GM18868 (cell line): ENCODE data around the gene RRAS2.
"Not testable (repeated sequence)": the region's sequence is repeated elsewhere in the genome, so short reads cannot be mapped to it uniquely, and the experiment has no call there.

Experiments
- ATAC-seq: cut with Tn5 transposase; IDR thresholded peaks from one replicate; pipeline ENCODE4 v1.9.1; 2021; ENCODE audit warnings: mild to moderate bottlenecking, moderate library complexity; ENCODE audit not compliant: unreplicated experiment

The RRAS2 gene

GRCh38 chr11:14372011-14372410 is 13.0 kb upstream of the RRAS2 start:
- ATAC-seq = no peak

GRCh38 chr11:14371249-14371648 is 12.3 kb upstream of the RRAS2 start:
- ATAC-seq = no peak

- peak; percentile 66 for ATAC-seq
These were observed 11.5 kb upstream of the RRAS2 start for GRCh38 chr11:14370496-14370895.

- ATAC-seq = no peak
These were observed 10.6 kb upstream of the RRAS2 start for GRCh38 chr11:14369598-14369997.

GRCh38 chr11:14366936-14367335 is 8.0 kb upstream of the RRAS2 start:
- no peak for ATAC-seq

GRCh38 chr11:14364322-14364721 is 5.3 kb upstream of the RRAS2 start:
- no peak for ATAC-seq

- ATAC-seq = no peak
These were observed 3.6 kb upstream of the RRAS2 start for GRCh38 chr11:14362611-14363010.

- ATAC-seq = no peak
These were observed 3.0 kb upstream of the RRAS2 start for GRCh38 chr11:14361951-14362350.

- no peak for ATAC-seq
These were observed 2.0 kb upstream of the RRAS2 start for GRCh38 chr11:14360976-14361375.

- no peak for ATAC-seq
These were observed 583 bp upstream of the RRAS2 start for GRCh38 chr11:14359501-14360031.

- ATAC-seq = peak; percentile 41
These were observed 878 bp downstream of the RRAS2 start for GRCh38 chr11:14357881-14358728.

GRCh38 chr11:14356342-14356741 is 2.6 kb downstream of the RRAS2 start:
- ATAC-seq = no peak

GRCh38 chr11:14354604-14355003 is 4.4 kb downstream of the RRAS2 start:
- ATAC-seq = not testable (repeated sequence)

- no peak for ATAC-seq
These were observed 8.2 kb downstream of the RRAS2 start for GRCh38 chr11:14350716-14351238.

- ATAC-seq = no peak
These were observed 8.8 kb downstream of the RRAS2 start for GRCh38 chr11:14350215-14350614.

GRCh38 chr11:14347991-14348390 is 11.0 kb downstream of the RRAS2 start:
- ATAC-seq = no peak

- no peak for ATAC-seq
These were observed 11.5 kb downstream of the RRAS2 start for GRCh38 chr11:14347494-14347893.

- no peak for ATAC-seq
These were observed 12.6 kb downstream of the RRAS2 start for GRCh38 chr11:14346303-14346955.

- no peak for ATAC-seq
These were observed 13.3 kb downstream of the RRAS2 start for GRCh38 chr11:14345668-14346067.

- not testable (repeated sequence) for ATAC-seq
These were observed 14.0 kb downstream of the RRAS2 start for GRCh38 chr11:14345016-14345415.

GRCh38 chr11:14342906-14343305 is 16.1 kb downstream of the RRAS2 start:
- peak; percentile 72 for ATAC-seq

GRCh38 chr11:14341968-14342367 is 17.0 kb downstream of the RRAS2 start:
- no peak for ATAC-seq
